Activated CD4-positive, CD25-positive, alpha-beta regulatory T cell (primary cell): ENCODE data around the gene TSHZ1.

ENCODE experiments used
- DNase-seq, 4 experiments: peaks; one replicate each; lab custom pipeline; 2025; lab: John Stamatoyannopoulos, UW

The TSHZ1 gene

DNA sequence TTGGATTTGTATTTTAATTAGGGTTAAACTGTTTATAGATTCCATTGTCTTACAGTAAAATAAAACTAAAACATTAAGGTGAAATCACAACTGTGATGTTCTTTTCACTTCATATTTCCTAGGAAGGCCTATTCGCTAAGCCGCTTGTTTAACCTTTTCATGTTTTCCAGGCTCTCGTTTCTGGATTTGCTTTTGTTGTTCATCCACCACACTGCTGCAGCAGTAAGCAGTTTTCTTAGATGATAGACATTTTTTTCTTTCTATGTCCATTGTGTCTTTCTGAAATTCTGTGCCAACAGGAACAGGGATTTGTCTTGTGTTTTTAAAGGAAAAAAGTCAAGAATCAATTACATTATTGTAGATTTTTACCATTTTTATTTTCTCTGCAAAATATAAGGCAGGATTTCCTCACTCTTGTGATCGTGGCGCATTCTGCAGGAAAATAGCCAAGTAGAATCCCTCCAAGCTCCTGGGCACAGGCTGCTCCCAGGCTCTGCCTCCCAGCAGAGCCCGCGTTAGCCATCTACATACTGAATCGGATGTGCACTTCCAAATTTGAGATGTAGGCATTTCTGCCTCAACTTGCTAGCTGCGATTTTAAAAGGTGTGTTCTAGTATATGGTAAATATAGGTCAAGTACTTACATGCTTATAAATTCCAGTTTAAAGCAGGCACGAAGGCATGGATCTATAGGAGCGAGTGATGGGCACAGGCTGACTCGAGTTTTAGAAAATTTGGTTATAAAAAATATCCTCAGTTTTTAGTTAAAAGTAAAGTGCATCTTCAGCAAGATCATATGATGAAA, 10.2 kb downstream of the TSHZ1 start:
- no peak for DNase-seq

DNA sequence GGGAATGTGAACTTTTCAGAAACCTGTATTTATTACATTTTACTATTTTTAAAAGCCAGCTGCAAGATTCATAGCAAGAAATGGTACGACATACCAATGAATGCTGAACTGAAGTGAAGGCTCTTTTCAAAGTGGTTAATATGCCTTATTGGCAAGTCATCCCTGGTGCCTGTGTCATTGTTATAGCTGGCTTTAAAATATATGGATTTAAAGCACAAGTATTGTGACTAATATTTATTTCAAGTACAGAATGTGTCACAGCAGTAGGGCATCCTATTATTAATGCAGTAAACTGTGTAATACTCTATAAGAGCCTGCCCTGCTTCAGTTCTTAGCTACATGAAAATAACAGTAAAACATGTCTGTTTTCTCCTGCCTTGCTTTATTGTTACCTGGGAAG, 10.8 kb downstream of the TSHZ1 start:
- no peak for DNase-seq

DNA sequence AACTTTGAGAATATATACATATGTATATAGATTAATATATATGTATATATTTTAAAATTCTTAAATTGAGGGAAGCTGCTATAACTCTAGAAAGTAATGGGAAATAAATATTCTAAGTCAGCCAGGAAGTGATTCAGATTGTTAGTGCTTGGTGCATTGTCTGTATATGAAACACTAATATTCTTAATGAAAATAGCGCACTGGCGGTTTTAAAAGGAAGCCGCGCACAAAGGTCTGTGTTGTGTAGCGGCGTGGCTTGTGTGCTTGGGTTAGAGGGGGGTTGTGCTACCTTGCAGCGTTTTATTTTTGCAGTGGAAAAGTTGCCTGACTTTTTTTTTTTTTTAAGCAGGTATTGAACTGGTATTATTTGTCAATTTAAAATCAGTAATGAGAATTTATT, 11.3 kb downstream of the TSHZ1 start:
- DNase-seq: no peak

DNA sequence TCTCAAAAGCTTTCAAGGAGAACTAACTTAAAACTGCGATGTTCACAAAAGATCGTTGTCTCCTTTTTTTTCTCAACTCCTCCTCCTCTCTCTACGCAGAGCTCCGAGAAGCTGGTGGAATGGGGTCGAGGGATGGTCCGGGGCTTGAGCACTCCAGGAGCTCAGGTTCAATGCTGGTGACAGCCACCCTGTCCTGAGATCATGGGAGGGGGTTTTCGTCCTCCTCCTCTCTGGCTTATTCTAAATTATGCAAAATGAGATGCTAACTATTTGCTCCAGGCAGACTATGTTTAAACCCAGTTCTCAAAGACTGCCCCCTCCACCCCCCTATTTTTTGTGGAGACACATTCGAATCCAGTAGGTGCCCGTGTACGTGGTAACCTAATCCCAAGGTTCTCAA, 11.8 kb downstream of the TSHZ1 start:
- no peak for DNase-seq

DNA sequence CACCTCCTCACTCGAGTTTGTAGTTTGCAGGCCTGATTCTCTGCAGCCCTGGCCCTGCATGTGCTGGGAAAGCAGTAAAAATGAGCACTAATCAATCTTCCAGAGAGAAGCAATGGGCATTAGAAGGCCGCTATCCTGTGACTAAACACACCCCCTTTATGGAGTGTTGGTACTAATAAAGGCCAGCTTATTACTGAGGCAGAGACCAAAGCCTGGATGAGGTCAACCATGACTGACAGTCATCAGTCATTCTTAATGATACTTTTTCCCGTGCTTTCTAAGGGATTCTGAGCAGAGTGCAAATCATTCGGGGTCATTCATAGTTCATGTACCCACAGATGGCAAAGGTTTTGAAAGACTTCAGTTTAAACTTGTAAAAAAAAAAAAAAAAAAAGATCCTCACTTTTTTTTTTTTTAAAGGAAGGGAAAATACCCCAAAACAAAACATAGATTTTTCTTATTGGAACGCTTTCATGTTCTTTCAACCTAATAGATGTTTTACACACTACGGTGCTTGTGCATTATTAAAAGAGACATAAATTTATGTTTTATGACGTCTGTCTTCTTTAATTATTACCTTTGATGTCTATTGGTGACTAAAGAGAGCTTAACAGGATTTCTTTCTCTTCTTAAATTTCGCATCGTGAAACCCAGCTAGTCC, 13.2 kb downstream of the TSHZ1 start:
- no peak for DNase-seq

DNA sequence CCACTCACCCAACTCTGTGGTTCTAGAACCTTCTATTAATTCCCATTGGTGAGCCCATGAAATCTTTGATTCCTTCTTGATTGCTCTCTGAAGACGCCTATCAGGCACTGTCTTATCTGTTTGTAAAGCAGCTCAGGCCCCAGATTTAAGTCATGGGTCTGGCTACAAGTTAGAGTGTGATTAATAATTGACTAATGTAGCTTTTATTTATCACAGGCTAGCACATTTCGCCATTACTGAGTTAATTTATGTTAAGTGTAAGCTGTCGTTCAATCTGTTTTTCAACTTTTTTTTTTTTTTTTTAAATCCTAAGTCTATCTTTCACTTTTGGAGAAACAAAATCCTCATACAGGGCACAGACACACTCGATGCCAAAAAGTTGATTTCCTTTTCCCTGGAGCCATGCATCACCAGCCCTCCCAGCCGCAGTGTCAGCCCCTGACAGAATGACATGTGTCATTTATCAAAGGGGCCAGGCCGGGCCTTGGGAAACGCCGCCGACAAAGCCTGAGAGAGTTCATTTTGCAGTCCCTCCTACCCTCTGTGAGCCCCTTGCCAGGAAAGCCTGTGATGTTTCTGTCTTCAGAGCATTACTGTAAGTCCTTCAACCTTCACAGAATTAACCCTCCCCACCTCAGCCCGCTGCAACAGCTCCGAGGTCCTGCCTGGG, 15.8 kb downstream of the TSHZ1 start:
- no peak for DNase-seq

DNA sequence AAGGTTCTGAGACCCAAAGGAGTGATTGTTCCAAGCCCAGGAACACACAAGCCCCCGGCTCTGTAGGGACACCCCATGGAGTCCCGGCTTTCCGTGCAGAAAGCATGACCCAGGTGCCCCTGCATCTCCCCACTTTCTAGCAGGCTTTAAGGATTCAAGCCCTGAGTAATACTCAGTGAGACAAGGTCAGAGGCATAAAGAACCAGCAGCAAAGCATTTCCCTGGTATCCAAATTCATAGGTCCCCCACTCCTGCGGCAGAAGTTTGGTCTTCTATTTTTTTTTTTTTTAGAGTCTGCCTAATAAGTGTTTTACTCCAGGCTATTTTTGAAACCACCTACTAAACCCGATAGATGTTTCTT, 16.3 kb downstream of the TSHZ1 start:
- DNase-seq: no peak

DNA sequence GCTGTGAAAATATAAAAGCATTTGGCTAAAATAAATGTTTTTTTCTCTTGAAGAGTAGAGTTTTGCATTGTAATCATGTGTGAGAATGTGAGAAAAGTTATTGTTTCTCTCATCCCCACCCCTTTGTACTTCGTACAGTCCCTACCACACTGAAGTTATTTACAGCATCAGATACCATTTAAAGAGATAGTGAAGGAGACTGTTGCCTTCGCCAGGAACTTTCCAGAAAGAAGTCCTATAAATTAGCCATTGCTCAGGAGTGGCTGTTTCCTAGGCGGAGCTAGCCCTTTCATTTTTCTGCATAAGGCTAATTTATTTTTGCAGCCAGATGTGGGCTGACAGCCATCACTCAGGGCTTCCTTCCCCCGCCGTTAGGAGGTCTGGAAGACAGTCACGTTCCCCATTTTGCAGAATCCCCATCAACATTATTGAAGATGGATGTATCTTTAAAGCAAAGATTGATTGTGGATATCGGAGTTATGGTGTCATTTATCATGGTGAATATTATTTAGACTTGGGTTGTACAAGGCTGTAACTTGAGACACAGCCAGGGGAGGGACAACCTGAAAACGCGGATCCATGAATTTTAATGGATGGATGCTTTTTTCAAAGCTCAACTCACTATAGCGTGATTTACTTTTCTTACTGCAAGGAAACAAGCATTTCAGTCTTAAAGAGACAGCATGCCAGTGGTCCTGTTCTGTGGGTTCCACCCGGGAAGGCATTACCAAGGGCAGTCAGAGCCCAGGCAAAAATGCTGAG, 17.1 kb downstream of the TSHZ1 start:
- no peak for DNase-seq

DNA sequence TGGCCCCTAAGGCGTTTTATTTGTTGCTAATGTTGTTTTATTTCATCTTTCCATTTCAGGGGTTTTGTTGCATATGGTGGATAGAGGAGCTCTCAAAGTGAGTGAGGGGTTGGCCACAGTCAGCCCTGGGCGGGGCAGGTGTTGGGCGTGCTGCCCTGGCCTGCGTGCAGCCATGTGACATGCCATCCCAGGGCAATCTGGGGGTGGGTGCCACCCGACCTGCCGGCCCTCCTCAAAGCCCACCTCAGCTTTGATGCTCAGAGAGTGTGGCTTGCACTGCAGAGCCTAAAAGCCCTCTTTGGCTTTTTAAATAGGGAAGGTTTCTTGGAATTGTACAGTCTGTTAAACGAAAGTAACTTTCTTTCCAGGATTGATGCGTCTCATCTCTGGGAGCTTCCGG, 18.4 kb downstream of the TSHZ1 start:
- no peak for DNase-seq

DNA sequence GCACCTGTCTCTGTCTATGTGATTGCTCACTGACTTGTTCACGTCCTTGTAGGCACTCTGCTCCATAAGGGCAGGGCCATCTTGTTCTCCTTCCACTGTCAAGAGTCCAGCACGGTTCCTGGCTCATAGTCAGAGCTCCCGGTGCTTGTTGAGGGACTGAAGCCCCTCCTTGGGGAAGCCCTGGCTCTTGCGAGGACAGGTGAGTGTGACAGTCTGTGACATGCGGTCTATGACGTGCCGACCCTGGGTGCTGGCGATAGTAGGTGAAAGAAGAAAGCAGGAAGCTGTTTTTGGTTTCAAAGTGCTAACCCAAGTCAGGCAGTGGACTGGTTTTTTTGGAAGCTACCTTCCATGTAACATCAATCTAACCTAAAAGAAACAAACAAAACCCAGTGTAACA, 18.8 kb downstream of the TSHZ1 start:
- no peak for DNase-seq

DNA sequence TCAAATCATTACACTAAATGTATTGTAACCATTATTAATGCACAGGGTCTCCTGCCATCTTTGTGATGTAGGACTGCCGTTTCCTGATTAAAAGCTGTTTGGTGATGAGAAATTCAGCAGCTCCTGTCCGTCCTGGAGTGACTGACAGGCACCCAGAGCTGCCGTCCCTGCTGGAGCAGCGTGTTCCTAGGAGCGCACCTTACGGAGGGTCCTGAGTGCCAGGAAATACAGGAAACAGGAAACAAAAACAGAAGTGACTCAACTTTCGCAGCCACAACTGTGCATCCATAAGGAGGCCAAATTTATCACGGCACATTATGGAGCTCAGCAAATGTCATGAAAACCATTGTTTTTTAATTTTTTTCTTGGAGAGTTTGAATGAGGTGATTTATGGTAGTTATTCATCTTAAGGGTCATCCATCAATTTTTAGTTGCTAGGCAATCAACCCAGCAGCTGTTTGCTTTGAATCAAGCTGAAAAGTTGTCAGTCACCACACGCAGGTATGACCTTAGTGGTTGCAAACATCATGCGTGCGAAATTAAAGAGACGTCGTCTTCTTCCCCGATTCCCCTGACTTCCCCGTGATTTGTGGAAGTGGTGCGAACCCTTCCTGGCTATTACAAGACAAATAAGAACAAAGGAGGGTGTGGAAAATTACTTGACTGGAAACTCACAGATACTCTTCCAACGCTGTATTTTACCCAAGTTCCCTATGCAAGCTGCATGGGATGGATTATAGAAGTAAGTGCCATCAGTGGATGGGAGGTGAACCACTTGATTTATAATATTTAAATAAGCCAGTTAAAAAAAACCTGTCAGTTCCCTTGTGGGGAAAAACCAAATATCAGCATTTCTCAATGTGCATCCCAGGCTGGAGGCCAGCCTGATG, 19.8 kb downstream of the TSHZ1 start:
- DNase-seq: no peak

DNA sequence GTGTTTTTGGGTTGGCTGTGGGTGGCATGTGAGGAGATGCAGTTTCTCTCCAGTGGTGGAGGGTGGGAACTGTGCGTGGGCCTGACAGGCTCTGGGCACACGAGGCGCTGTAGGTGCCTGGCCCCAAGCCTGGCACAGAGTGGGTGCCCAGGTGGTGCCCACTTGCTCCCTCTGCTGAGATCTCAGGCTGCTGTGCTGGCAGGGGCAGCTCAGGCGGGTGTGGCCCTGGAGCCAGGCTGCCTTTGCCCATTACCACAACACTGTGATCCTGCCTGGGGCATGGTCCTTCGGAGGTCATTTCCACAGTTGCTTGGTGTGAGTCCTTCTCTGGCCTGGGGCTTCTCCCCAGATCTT, 20.4 kb downstream of the TSHZ1 start:
- no peak for DNase-seq

DNA sequence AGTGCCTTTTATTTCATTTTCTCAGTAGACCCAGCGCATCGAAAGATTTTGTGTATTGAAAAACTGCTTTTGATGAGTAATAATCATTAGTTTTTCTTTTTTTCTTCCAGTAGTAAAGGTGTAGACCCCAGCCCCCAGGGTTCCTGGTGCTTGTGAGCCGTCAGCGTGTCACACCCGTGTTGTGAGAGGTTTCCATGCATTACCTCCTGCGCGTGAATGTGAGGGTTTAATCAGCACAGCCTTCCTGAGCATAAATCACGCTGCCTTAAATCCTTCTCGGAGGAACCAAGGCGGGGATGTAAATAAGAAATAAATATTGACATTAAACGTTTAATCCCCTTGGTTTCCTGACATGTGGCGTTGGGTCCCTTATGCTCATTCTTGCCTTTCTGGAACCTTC, 24.3 kb downstream of the TSHZ1 start:
- no peak for DNase-seq

DNA sequence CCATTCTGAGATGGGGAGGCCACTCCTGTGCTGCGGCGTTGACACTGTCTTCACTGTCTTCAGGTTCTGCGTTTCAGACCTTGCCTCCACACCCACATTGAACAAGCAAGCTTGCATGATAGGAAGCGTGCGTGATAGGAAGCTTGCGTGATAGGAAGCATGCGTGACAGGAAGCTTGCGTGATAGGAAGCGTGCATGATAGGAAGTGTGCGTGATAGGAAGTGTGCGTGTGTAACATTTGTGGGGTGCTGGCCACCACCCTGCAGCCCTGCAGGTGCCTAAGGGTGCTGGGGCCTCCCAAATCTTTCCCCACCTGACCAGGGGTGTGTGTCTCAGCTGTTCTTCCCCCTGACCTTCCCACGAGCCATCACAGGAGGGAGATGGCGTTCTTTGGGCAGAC, 25.3 kb downstream of the TSHZ1 start:
- no peak for DNase-seq

DNA sequence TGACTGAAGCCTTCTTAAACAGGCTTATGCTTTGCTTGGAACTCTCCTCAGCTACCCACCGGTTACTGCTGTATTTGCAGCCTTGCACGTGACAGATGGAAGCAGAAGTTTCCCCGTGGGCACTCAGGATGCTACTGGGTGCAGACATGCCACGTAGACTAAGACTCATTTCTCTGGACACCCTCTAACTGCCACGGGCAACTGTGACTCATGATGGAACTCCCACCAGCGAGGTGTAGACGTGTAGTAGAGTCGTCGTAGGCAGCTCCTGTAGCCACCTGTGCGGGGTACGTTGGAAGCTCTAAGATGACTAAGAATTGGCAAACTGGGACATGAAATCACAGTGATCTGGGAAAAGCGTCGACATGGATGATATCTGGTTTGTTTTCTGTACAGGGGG, 27.5 kb downstream of the TSHZ1 start:
- no peak for DNase-seq

DNA sequence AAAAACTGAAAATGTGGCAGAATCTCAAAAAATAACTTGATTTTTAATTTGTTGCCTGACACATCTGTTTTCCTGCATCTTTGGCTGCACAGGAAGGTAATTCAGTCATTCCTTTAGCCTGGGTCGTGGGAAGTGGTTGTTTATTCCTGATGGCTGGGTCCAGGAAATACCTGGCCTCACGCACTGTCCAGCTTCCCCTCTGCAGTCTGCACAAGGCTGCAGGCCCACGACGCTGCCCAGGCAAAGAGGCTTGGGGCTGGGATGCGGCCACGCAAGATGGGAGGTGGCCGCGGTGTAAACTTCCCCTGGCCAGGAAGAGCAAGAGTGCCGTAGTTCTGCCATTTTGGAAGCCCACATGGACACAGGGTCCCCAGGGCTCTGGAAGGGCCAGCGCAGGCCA, 28.2 kb downstream of the TSHZ1 start:
- no peak for DNase-seq

DNA sequence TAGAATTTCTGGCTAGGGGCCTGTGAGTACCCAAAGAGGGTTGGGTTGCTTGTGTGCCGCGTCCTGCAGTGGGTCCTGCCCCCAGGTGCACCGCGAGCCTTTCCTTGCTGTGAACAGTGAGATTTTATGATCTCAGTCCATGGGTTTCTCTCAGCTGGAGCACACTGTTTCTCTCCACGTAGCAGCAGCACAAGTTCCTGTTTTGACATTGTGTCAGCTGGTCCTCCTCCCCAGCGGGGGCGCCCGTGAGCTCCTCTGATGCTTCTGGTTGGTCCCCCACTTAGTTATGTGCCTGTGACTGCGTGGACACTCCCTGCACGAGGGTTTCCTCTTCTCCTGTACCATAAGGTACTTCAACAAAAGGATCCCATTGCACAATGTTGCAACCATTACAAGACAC, 29.8 kb downstream of the TSHZ1 start:
- no peak for DNase-seq

DNA sequence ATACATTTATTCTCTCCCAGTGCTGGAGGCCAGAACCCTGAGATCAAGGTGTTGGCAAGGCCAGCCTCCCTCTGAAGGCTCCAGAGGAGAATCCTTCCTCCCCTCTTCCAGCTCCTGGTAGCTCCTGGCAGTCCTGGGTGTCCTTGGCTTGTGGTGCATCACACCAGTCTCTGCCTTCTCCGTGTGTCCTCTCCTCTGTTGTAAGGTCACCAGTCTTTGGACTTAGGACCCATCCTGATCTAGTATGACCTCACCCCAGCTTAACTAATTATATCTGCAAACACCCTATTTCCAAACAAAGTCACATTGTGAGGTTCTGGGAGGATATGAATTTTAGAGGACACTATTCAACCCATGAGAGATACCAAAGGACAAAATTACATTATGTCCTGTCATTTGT, 31.1 kb downstream of the TSHZ1 start:
- no peak for DNase-seq

DNA sequence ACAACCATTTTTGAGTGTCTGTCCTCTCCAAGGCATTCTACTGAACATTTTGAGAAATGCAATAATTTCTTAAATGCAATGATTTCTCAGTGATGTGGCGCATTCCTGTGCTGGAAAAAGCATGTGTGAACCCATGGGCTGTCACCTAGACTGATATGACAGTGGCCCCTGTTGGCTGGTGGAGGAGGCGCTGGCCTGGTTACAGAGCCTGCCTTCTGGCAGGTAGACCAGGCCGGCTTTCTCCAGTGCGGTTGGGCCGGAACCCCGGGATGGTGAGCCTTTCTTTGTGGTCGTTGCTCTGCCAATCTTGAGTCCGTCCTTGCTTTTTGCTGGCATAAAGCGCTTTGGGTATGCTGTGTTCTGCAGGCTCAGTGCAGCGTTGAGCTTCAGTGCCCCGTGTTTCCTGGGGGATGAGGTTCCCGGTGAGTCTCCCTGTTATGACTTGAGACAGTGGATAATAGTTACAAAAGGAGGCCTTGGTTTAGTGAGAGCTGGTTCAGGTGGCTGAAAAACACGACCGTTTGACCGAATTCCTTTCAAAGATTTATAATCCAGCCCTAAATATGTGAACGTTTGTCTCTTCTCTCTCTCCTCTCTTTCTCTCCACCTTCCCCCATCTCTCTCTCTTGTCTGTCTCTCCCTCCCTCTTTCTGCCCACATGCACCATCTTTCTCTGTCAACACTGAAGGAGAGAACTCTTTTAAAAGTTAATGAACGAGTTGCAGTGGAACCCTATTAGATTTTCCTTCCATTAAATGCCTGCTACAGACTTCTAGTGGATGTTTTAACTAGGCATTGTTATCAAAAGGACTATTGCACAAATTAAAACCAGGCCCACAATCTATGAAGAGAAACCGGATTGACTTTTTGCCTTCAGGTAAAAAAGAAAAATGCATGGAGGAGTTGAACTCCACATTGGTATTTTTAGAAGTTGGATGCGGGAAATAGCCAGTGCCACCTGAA, 34.0 kb downstream of the TSHZ1 start:
- no peak for DNase-seq
